Bronchial epithelial cell (primary cell): Measurements from ENCODE around the gene STAT3. TPM values are rescaled to one million over a fixed set of nuclear protein-coding genes. Genes with fewer than 3 reads are reported as not detected.

Experiments
- DNase-seq: peaks from one replicate; pipeline ENCODE4 v3.0.0-alpha.2; 2010; ENCODE audit warnings: low read depth
- FAIRE-seq: peaks from 2 replicates; lab custom pipeline; 2011; peaks lifted over from hg19 to GRCh38; lab: Jason Lieb, UNC
- H3K27me3 ChIP-seq: 2 replicates; pipeline ENCODE4 v1.5.1; 2011; ENCODE audit warnings: low read length; ENCODE audit not compliant: control insufficient read depth, insufficient read depth
- H3K36me3 ChIP-seq: 2 replicates; pipeline ENCODE4 v1.5.1; 2011; ENCODE audit warnings: low read length; ENCODE audit not compliant: control insufficient read depth, insufficient read depth
- H3K4me3 ChIP-seq: 2 replicates; pipeline ENCODE4 v1.5.1; 2011; ENCODE audit warnings: mild to moderate bottlenecking, low read depth, low read length, control low read depth
- CTCF ChIP-seq: IDR thresholded peaks from 2 replicates; pipeline ENCODE4 v1.5.1; 2011; ENCODE audit warnings: mild to moderate bottlenecking, moderate library complexity, low read length, control low read depth, inconsistent platforms; ENCODE audit not compliant: insufficient read depth, severe bottlenecking
- total RNA-seq: library from RNA; depleted of rRNA; stranded (reverse); fragments of >200 nt; gene quantifications from 2 replicates; pipeline ENCODE4 v1.2.1, GENCODE V29; 2014

The STAT3 gene
- total RNA-seq, 1 donor from 2014 or later = 40.0 TPM

- FAIRE-seq = no peak
- DNase-seq = no peak
Observed at GRCh38 chr17:42354956-42355843, 33.0 kb downstream of the STAT3 start.

GRCh38 chr17:42348104-42348503 is 40.1 kb downstream of the STAT3 start:
- DNase-seq (no peak), FAIRE-seq (no peak)
- Histone ChIP-seq H3K4me3 (no peak overlapping the region), H3K36me3 (peaks cover 12% of the 10 kb centered on the region), H3K27me3 (no peaks in the 10 kb centered on the region)
- TF ChIP-seq CTCF = no peak

More at GRCh38 chr17:42354956-42355843, 33.0 kb downstream of the STAT3 start:
- TF ChIP-seq CTCF = no peak
- Histone ChIP-seq H3K27me3 (no peaks in the 10 kb centered on the region), H3K36me3 (no peaks in the 10 kb centered on the region), H3K4me3 (no peak overlapping the region)

GRCh38 chr17:42347606-42348005 is 40.6 kb downstream of the STAT3 start:
- no peak for TF ChIP-seq CTCF
- DNase-seq (no peak), FAIRE-seq (no peak)
- Histone ChIP-seq H3K27me3 (no peaks in the 10 kb centered on the region), H3K36me3 (peaks cover 12% of the 10 kb centered on the region), H3K4me3 (no peak overlapping the region)

GRCh38 chr17:42347198-42347597 is 41.0 kb downstream of the STAT3 start:
- Histone ChIP-seq H3K4me3 (no peak overlapping the region), H3K36me3 (peaks cover 15% of the 10 kb centered on the region), H3K27me3 (no peaks in the 10 kb centered on the region)
- FAIRE-seq (no peak), DNase-seq (peak; percentile 77)
- TF ChIP-seq CTCF = no peak

- H3K36me3 ChIP-seq = peaks cover 19% of the 10 kb centered on the region
- FAIRE-seq (no peak), DNase-seq (no peak)
- no peak overlapping the region for H3K4me3 ChIP-seq
- TF ChIP-seq CTCF = no peak
- H3K27me3 ChIP-seq = no peaks in the 10 kb centered on the region
Observed at GRCh38 chr17:42346481-42346880, 41.8 kb downstream of the STAT3 start.
